Cardiac fibroblast (primary cell): Measurements from ENCODE around the gene OR51B5.
"Not testable (repeated sequence)": the region's sequence is repeated elsewhere in the genome, so short reads cannot be mapped to it uniquely, and the experiment has no call there.

ENCODE experiments used
- DNase-seq, 2 donors: peaks; one replicate each; pipeline versions ENCODE4 v3.0.0 to v3.0.0-alpha.2; 2010; ENCODE audit warnings: low read depth in 2 of 2
- H3K4me3 ChIP-seq, 2 donors: replicated peaks in 1 of 2; 1 replicate in 1 of 2; 2 replicates in 1 of 2; pipeline ENCODE4 v1.5.1; 2011; ENCODE audit warnings: low read depth in 2 of 2, low read length in 2 of 2, mild to moderate bottlenecking in 2 of 2, moderate library complexity in 1 of 2
- TF ChIP-seq, protein P1 (sequence below): IDR thresholded peaks from one replicate; pipeline ENCODE4 v1.5.1; 2011; ENCODE audit warnings: low read depth, mild to moderate bottlenecking, low read length, inconsistent platforms

OR51B5 gene

DNA sequence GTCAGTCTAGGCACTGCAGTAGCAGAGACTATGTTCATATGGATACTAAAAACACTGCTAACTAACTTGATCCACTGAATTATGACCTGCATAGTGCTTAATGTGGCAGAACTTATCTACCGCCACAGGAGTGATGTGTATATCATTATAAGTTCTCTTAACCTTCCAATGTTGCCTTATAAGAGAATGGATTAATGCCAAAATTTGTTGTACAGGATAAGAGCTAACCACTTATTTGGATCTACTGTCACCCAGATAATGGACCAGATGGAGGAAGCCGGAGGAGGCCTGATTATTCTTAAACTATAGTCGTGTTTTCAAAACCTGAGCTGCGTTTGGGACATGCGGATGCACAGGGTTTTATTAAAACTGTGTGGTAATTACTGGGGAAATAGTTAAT, 39.7 kb downstream of the OR51B5 start:
- no peak for DNase-seq
- H3K4me3 ChIP-seq = no peak overlapping the region
- TF ChIP-seq, protein P1, sequence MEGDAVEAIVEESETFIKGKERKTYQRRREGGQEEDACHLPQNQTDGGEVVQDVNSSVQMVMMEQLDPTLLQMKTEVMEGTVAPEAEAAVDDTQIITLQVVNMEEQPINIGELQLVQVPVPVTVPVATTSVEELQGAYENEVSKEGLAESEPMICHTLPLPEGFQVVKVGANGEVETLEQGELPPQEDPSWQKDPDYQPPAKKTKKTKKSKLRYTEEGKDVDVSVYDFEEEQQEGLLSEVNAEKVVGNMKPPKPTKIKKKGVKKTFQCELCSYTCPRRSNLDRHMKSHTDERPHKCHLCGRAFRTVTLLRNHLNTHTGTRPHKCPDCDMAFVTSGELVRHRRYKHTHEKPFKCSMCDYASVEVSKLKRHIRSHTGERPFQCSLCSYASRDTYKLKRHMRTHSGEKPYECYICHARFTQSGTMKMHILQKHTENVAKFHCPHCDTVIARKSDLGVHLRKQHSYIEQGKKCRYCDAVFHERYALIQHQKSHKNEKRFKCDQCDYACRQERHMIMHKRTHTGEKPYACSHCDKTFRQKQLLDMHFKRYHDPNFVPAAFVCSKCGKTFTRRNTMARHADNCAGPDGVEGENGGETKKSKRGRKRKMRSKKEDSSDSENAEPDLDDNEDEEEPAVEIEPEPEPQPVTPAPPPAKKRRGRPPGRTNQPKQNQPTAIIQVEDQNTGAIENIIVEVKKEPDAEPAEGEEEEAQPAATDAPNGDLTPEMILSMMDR = no peak

DNA sequence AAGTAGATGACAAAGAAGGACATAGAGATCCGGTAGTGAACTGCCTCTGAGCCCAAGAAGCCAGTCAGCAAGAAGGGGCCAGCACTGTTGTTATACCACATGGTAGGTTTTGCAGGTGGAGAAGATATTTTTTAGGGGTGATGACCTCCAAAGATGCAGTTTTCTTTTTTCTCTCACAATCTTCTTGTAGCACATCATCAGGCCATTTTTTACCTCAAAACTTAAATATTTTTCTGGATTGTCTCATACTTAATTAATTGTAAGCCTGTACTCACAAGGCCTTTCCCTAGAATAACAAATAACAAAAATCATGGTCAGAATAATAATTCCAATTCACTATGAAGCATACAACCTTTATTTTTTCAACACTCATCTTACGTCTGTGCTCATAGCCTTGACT, 41.5 kb downstream of the OR51B5 start, which contains the start of gene OR51B4:
OR51B4 (minus strand) TSS at position 101 of the 400 bp plus-strand sequence; CDS start at position 101, 0 bp downstream.
- DNase-seq = no peak
- TF ChIP-seq, protein P1 = no peak
- H3K4me3 ChIP-seq = no peak within 1 kb of the TSS

DNA sequence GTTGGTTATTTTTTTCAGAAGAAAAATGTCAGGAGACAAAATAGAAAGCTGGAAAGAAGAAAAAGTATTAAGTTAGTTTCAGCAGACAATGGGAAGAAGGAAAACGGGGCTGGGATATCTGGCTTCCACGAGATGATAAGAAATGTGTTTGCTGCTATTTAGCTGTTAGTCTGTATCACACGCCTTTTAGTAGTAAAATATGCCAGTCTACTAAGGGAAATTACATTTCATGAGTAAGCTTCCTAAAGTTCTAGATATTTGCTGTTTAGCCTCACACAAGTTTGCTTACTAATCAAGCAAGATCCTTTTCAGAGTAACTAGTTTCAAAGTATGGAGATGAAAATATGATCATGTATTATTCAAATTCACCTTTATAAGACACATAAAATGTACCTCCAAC, 43.1 kb downstream of the OR51B5 start:
- TF ChIP-seq, protein P1 = no peak
- DNase-seq = peak in 1 of 2 donors; percentile 29
- no peak overlapping the region for H3K4me3 ChIP-seq

DNA sequence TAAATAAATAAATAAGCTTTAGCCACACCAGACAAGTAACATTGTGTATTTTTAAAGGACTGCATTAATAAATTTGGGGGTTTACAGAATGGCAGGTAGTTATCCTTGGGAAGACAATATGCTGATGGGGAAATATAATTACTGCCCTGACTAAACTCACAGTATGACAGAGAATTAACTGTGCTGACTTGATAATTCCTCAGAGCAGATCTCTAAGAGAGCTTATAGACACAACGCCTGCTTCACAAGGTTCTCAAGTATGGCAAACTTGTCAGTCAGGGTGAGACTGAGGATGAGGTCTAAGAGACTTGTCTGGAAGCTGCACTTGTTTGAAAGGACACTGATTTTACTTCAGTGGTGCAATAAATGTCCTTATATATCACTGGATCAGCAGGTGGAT, 44.9 kb downstream of the OR51B5 start:
- TF ChIP-seq, protein P1 = no peak

DNA sequence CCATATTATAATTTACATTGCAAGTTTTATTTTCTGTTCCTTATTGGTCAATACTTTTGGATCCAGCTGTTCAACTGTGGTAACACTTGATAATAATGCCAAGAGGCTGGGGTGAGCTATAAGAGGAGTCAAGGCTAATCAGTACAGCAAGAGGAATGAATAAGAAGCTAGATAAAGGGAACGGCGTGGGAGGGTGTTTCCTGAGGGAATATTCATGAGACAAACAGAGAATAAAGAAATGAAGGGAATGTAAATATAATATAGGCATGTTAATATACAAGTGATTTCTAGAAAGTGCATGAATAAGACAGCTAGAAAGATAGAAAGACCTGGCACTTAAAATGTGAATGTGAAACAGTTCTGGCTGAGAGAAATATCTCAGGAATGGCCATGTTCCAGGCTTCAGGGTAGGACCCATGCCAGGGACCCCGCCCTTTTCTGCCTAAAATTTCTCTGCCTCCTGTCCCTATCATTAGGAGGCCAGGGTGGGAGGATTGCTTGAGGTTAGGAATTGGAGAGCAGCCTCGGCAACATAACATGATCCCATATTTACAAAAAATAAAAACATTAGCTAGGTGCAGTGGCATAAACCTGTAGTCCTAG, 45.5 kb downstream of the OR51B5 start:
- TF ChIP-seq, protein P1 = no peak
- peak; percentile 11 to 34 for DNase-seq
- no peak overlapping the region for H3K4me3 ChIP-seq

More for the DNA sequence above, 44.9 kb downstream of the OR51B5 start:
- DNase-seq = no peak
- H3K4me3 ChIP-seq = no peak overlapping the region

DNA sequence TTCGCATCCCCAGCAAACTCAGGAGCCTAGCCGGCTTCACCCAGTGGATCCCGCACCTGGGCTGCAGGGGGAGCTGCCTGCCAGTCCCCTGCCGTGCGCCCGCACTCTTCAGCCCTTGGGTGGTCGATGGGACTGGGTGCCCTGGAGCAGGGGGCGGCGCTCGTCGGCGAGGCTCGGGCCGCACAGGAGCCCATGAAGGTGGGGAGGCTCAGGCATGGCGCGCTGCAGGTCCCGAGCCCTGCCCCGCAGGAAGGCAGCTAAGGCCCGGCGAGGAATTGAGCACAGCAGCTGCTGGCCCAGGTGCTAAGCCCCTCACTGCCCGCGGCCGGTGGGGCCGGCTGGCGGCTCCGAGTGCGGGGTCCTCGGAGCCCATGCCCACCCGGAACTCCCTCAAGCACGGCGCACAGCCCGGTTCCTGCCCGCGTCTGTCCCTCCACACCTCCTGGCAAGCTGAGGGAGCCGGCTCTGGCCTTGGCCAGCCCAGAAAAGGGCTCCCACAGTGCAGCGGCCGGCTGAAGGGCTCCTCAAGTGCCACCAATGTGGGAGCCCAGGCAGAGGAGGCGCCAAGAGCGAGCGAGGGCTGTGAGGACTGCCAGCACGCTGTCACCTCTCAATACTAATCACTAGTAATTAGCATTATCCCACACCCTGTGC, 48.9 kb downstream of the OR51B5 start:
- H3K4me3 ChIP-seq, DNase-seq: not testable (repeated sequence)

DNA sequence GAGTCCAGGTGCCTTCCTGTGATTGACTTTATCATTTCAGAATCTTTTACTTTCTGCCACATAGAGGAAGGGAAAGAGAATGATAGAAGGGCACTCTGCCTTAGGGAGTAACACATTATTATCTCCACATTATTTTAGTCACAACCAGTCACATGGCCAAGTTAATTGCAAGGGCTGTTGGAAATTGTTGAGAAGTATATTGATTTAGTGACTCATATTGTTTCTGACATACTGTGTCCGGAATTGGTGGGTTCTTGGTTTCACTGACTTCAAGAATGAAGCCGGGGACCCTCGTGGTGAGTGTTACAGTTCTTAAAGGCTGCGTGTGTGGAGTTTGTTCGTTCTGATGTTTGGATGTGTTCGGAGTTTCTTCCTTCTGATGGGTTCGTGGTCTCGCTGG, 50.3 kb downstream of the OR51B5 start:
- DNase-seq = no peak
- TF ChIP-seq, protein P1 = no peak
- H3K4me3 ChIP-seq = no peak overlapping the region
